ENCODE data around the gene SMAD3.
A peak's percentile ranks its signal among the peaks of the same experiment; 100 is the strongest.

The SMAD3 gene

GRCh38 chr15:67062369-67062985 is 2.9 kb upstream of the SMAD3 start:
- no peak overlapping the region for H3K4me3 ChIP-seq (ENCODE audit: low read depth, low read length)
- DNase-seq (ENCODE audit: low read depth), result no peak
- TF ChIP-seq CTCF (IDR thresholded peaks at IDR 0.05; ENCODE audit: insufficient read depth, low read depth, low read length, missing control alignments), result no peak

GRCh38 chr15:67063689-67064606 is 1.5 kb upstream of the SMAD3 start:
- H3K4me3 ChIP-seq (ENCODE audit: low read depth, low read length), result no peak overlapping the region
- TF ChIP-seq CTCF (IDR thresholded peaks at IDR 0.05; ENCODE audit: insufficient read depth, low read depth, low read length, missing control alignments), result no peak
- no peak for DNase-seq (ENCODE audit: low read depth)

- DNase-seq (ENCODE audit: low read depth), result peak; percentile 61
- TF ChIP-seq CTCF (IDR thresholded peaks at IDR 0.05; ENCODE audit: insufficient read depth, low read depth, low read length, missing control alignments), result no peak
- peak overlapping the region; percentile 52 for H3K4me3 ChIP-seq (ENCODE audit: low read depth, low read length)
Observed at GRCh38 chr15:67064607-67065530, 533 bp upstream of the SMAD3 start.

- no peak for TF ChIP-seq CTCF (IDR thresholded peaks at IDR 0.05; ENCODE audit: insufficient read depth, low read depth, low read length, missing control alignments)
- H3K4me3 ChIP-seq (ENCODE audit: low read depth, low read length), result peak overlapping the region; percentile 86
- DNase-seq (ENCODE audit: low read depth), result peak; percentile 12
Observed at GRCh38 chr15:67066041-67066958, 898 bp downstream of the SMAD3 start.

- H3K4me3 ChIP-seq (ENCODE audit: low read depth, low read length), result peak overlapping the region; percentile 86
Observed at GRCh38 chr15:67066959-67067853, 1.8 kb downstream of the SMAD3 start.

More at GRCh38 chr15:67066959-67067853, 1.8 kb downstream of the SMAD3 start:
- no peak for TF ChIP-seq CTCF (IDR thresholded peaks at IDR 0.05; ENCODE audit: insufficient read depth, low read depth, low read length, missing control alignments)
- DNase-seq (ENCODE audit: low read depth), result no peak

Measured in GM12865 (cell line).